Measurements from ENCODE around the gene EN1. TPM values are rescaled to one million over a fixed set of nuclear protein-coding genes. Genes with fewer than 3 reads are reported as not detected.

The EN1 gene
- total and polyA plus RNA-seq, 7 experiments from 2014 or later, result not detected

DNA sequence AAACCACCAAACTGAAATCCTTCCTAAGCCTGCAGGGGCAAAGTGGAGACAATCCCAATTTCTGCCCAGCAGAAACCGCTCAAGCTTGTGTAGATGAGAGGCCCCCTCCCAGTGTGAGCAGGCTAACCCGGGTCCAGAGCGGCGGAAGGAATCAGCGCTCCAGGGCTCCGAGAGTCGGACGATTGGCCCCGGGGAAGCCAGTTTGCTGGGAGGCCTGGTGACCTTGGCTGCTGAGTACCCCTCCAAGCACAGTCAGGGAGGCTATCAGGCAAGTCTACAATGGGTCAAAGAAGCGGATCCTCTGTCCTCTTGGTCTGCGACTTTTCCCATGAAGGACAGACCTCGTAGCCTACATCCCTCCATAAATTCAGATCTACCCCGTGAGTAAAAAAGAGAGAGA lies 16.8 kb upstream of the EN1 start:
- no peak overlapping the region for H3K4me3 ChIP-seq (ENCODE audit: low read length)
- Mint-ChIP-seq H3K36me3 (no peaks in the 10 kb centered on the region), H3K4me3 (no peak overlapping the region), H3K9me3 (no peaks in the 10 kb centered on the region), H3K27me3 (peaks cover 41 to 60% (median 57%) of the 10 kb centered on the region in 5 donors), H3K4me1 (peaks cover 0 to 3% (median 0%) of the 10 kb centered on the region in 7 donors), H3K27ac (no peak overlapping the region)
- DNase-seq (no peak), ATAC-seq (no peak)
- ChIA-PET CTCF (interaction anchor here (1.0 kb wide), 1 partner anchor 836 kb away, joined by 3 read pairs; no protein-coding TSS in a partner anchor), POLR2A (no interaction called here)
- intact Hi-C loops (cut with micrococcal nuclease), result loop anchor here in 1 of 2 donors (2.0 kb wide), 2 partner anchors 641 to 817 kb away; no protein-coding TSS in a partner anchor
- no peaks in the 10 kb centered on the region for H3K27me3 ChIP-seq (ENCODE audit: control insufficient read depth in 2 of 2, insufficient read depth in 2 of 2, low read length in 2 of 2)
- H3K27ac ChIP-seq (ENCODE audit: low read depth, low read length), result no peak overlapping the region
- H3K4me1 ChIP-seq (ENCODE audit: control insufficient read depth in 2 of 2, insufficient read depth in 2 of 2, low read length in 2 of 2), result no peaks in the 10 kb centered on the region
- H3K36me3 ChIP-seq (ENCODE audit: control insufficient read depth in 2 of 3, insufficient read depth in 3 of 3, low read length in 3 of 3), result no peaks in the 10 kb centered on the region
- no peaks in the 10 kb centered on the region for H3K9me3 ChIP-seq (ENCODE audit: control insufficient read depth in 2 of 3, low read length in 3 of 3)

DNA sequence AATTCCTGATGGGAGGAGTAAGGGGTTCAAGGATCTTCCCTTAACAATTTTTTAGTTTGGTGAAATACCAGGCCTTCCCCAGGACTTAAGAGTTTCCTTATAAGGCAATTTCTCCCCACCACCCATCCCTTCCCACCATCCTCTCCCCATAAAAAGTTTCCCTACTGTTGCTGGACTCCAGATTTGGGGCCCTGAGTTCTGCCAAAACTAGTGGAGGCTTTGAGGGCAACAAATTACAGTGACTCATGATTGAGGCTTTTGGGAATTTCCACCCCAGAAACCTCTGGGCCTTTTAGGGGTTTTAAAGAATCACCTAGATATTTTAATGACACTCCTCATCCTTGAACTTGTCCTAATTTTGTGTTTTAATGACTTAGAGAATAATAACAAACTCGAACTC lies 14.3 kb upstream of the EN1 start:
- CTCF ChIA-PET, result no interaction called here

DNA sequence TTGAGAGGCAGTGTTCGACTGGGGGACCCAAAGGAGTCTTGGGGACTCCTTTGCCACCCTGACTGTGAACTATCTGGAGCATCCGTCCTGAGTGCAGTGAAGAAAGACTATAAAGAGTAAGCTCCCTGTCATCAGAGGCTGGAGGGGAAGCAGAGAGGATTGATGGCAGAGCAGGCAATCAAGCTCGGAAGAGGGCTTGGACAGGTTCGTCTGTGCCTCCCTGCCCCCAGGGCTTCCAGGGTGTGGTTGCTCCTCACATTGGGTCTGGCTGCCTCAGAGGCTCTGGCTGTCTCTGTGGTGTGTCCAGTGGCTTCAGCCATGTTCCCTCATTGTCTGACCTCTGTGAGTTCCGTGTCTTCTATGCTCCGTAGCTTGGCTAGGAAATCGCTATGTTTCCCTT lies 13.8 kb upstream of the EN1 start:
- ChIA-PET CTCF (interaction anchor here (0.5 to 0.7 kb wide), 2 partner anchors 9 to 238 kb away, joined by 3 read pairs; no protein-coding TSS in a partner anchor), POLR2A (no interaction called here)
- Mint-ChIP-seq H3K27ac (no peak overlapping the region), H3K4me1 (peaks cover 7 to 12% (median 11%) of the 10 kb centered on the region in 7 donors), H3K9me3 (peaks cover 0 to 3% (median 0%) of the 10 kb centered on the region in 11 donors), H3K4me3 (no peak overlapping the region), H3K27me3 (peaks cover 64 to 80% (median 69%) of the 10 kb centered on the region in 5 donors), H3K36me3 (peaks cover 0 to 4% (median 0%) of the 10 kb centered on the region in 5 donors)
- no peaks in the 10 kb centered on the region for H3K36me3 ChIP-seq (ENCODE audit: control insufficient read depth in 2 of 3, insufficient read depth in 3 of 3, low read length in 3 of 3)
- H3K27me3 ChIP-seq (ENCODE audit: control insufficient read depth in 2 of 2, insufficient read depth in 2 of 2, low read length in 2 of 2), result peaks cover 0 to 13% of the 10 kb centered on the region in 2 donors
- no peaks in the 10 kb centered on the region for H3K9me3 ChIP-seq (ENCODE audit: control insufficient read depth in 2 of 3, low read length in 3 of 3)
- no peak overlapping the region for H3K27ac ChIP-seq (ENCODE audit: low read depth, low read length)
- H3K4me3 ChIP-seq (ENCODE audit: low read length), result no peak overlapping the region
- ATAC-seq (no peak), DNase-seq (no peak)
- intact Hi-C loops (cut with micrococcal nuclease), result no loop called here
- peaks cover 0 to 3% of the 10 kb centered on the region in 2 donors for H3K4me1 ChIP-seq (ENCODE audit: control insufficient read depth in 2 of 2, insufficient read depth in 2 of 2, low read length in 2 of 2)

More for the DNA sequence above, 14.3 kb upstream of the EN1 start:
- H3K36me3 Mint-ChIP-seq, result peaks cover 0 to 4% (median 0%) of the 10 kb centered on the region in 5 donors
- Histone ChIP-seq H3K36me3 (ENCODE audit: control insufficient read depth in 2 of 3, insufficient read depth in 3 of 3, low read length in 3 of 3) (no peaks in the 10 kb centered on the region), H3K27ac (ENCODE audit: low read depth, low read length) (no peak overlapping the region), H3K4me3 (ENCODE audit: low read length) (no peak overlapping the region), H3K4me1 (ENCODE audit: control insufficient read depth in 2 of 2, insufficient read depth in 2 of 2, low read length in 2 of 2) (no peaks in the 10 kb centered on the region), H3K9me3 (ENCODE audit: control insufficient read depth in 2 of 3, low read length in 3 of 3) (no peaks in the 10 kb centered on the region), H3K27me3 (ENCODE audit: control insufficient read depth in 2 of 2, insufficient read depth in 2 of 2, low read length in 2 of 2) (peaks cover 0 to 8% of the 10 kb centered on the region in 2 donors)
- no peak overlapping the region for H3K27ac Mint-ChIP-seq
- H3K27me3 Mint-ChIP-seq, result peaks cover 59 to 75% (median 64%) of the 10 kb centered on the region in 5 donors
- peaks cover 3 to 7% (median 6%) of the 10 kb centered on the region in 7 donors for H3K4me1 Mint-ChIP-seq
- intact Hi-C loops (cut with micrococcal nuclease), result no loop called here
- H3K4me3 Mint-ChIP-seq, result no peak overlapping the region
- POLR2A ChIA-PET, result no interaction called here
- DNase-seq (no peak), ATAC-seq (no peak)
- peaks cover 0 to 3% (median 0%) of the 10 kb centered on the region in 11 donors for H3K9me3 Mint-ChIP-seq

DNA sequence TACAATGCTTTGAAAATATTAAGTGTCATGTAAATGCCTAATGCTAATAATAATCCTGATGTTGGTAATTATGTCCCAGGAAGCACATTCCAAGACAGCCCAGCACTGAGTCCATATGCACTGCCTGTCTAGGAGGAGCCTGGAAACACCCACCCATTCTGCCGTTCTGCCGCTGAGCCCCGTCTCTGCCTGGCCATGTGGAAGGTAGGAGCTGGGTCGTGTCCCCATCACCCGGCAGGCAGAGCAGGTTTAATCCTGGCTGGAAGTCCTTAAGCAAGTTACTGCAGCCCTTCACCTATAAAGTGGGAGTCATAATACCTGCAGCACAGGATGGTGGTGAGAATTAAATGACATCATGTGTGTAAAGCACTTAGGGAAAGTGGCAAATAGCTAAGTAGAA lies 13.1 kb upstream of the EN1 start:
- Histone ChIP-seq H3K36me3 (ENCODE audit: control insufficient read depth in 2 of 3, insufficient read depth in 3 of 3, low read length in 3 of 3) (no peaks in the 10 kb centered on the region), H3K27ac (ENCODE audit: low read depth, low read length) (no peak overlapping the region), H3K4me3 (ENCODE audit: low read length) (no peak overlapping the region), H3K27me3 (ENCODE audit: control insufficient read depth in 2 of 2, insufficient read depth in 2 of 2, low read length in 2 of 2) (peaks cover 2 to 20% of the 10 kb centered on the region in 2 donors), H3K9me3 (ENCODE audit: control insufficient read depth in 2 of 3, low read length in 3 of 3) (no peaks in the 10 kb centered on the region), H3K4me1 (ENCODE audit: control insufficient read depth in 2 of 2, insufficient read depth in 2 of 2, low read length in 2 of 2) (peaks cover 0 to 9% of the 10 kb centered on the region in 2 donors)
- POLR2A ChIA-PET, result no interaction called here
- Mint-ChIP-seq H3K36me3 (peaks cover 0 to 4% (median 0%) of the 10 kb centered on the region in 5 donors), H3K9me3 (peaks cover 0 to 3% (median 0%) of the 10 kb centered on the region in 11 donors), H3K4me1 (peaks cover 10 to 16% (median 14%) of the 10 kb centered on the region in 7 donors), H3K4me3 (no peak overlapping the region), H3K27me3 (peaks cover 67 to 87% (median 73%) of the 10 kb centered on the region in 5 donors), H3K27ac (no peak overlapping the region)
- ATAC-seq (no peak), DNase-seq (no peak)
- intact Hi-C loops (cut with micrococcal nuclease), result no loop called here
- CTCF ChIA-PET, result interaction anchor here (0.7 kb wide), 1 partner anchor 10 kb away, joined by 3 read pairs; no protein-coding TSS in a partner anchor

DNA sequence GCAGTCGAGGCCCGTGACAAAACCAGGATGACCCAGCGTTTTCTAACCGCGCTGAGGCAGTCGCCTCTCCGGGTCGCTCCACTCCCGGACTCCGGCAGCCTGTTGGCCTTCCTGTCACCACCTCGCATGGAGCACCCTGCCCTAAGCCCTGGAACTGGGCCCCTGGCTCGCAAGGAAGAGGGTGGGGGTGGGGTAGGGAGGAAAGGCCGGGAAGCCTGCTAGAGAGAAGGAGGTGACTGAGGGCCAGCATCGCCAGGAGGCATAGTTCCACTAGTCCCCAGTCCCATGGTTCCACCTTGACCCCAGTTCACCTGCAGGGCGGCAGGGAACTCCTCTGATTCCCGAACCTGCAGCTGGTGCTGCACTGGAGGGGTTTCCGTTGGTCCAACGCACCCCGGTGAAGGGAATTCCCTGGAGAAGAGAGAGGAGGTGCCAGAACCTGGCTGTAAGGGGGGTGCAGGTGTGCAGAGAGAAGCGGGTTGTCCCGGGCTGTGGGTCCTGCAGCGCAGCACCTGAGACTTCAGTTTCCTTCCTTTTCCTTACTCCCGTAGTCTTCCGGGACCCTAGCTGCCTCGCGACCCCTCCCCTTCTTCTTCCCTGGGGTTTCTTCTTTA lies 11.8 kb upstream of the EN1 start:
- Mint-ChIP-seq H3K4me1 (peaks cover 11 to 20% (median 17%) of the 10 kb centered on the region in 7 donors), H3K27me3 (peaks cover 66 to 83% (median 75%) of the 10 kb centered on the region in 5 donors), H3K36me3 (peaks cover 0 to 4% (median 0%) of the 10 kb centered on the region in 5 donors), H3K4me3 (no peak overlapping the region), H3K9me3 (peaks cover 0 to 3% (median 0%) of the 10 kb centered on the region in 11 donors), H3K27ac (peak overlapping the region in 1 of 9 donors; percentile 65)
- Histone ChIP-seq H3K27me3 (ENCODE audit: control insufficient read depth in 2 of 2, insufficient read depth in 2 of 2, low read length in 2 of 2) (peaks cover 2 to 27% of the 10 kb centered on the region in 2 donors), H3K4me1 (ENCODE audit: control insufficient read depth in 2 of 2, insufficient read depth in 2 of 2, low read length in 2 of 2) (peaks cover 0 to 17% of the 10 kb centered on the region in 2 donors), H3K36me3 (ENCODE audit: control insufficient read depth in 2 of 3, insufficient read depth in 3 of 3, low read length in 3 of 3) (no peaks in the 10 kb centered on the region), H3K4me3 (ENCODE audit: low read length) (no peak overlapping the region), H3K27ac (ENCODE audit: low read depth, low read length) (no peak overlapping the region), H3K9me3 (ENCODE audit: control insufficient read depth in 2 of 3, low read length in 3 of 3) (no peaks in the 10 kb centered on the region)
- intact Hi-C loops (cut with micrococcal nuclease), result loop anchor here (5.0 to 10.0 kb wide), 2 partner anchors 827 to 1044 kb away; partner anchors contain the start of gene DDX18 (in 1 of the 2)
- ChIA-PET CTCF (interaction anchor here (0.7 kb wide), 1 partner anchor 86 kb away, joined by 3 read pairs; no protein-coding TSS in a partner anchor), POLR2A (no interaction called here)
- DNase-seq, result no peak
- no peak for ATAC-seq

DNA sequence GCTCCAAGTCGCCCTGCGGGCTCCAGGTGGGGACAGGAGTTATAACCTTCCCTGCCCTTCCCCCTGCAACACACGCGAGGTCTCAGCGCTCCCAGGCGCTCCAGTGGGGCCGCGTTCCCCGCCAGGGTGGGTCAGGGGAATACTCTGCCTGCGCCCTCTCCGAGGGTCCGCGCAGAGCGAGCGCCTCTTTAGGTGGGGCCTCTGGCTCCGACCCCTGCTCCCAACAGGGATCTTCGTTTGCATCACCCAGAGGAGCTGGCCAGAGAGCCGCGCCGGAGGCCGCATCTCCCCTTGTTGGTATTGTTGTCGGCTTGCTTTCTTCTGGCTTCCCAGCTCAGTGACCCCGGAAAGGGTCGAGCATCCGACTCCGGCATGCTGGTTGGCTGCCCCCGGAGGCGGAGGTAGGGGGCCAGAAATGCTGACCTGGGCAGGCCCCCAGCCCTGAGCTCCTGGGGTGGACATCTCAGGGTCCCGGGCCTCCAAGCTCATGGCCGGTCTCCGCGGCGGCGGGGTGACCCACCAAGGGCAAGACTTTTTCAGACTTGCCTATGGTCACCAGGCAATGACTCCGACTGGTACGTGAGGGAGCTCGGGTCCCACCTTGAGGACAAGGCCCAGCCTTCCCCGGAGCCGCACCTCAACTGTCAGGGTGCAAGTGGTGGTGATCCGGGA lies 11.2 kb upstream of the EN1 start:
- H3K4me3 ChIP-seq (ENCODE audit: low read length), result no peak overlapping the region
- no peaks in the 10 kb centered on the region for H3K9me3 ChIP-seq (ENCODE audit: control insufficient read depth in 2 of 3, low read length in 3 of 3)
- peaks cover 15 to 26% (median 22%) of the 10 kb centered on the region in 7 donors for H3K4me1 Mint-ChIP-seq
- DNase-seq (no peak), ATAC-seq (no peak)
- no peak overlapping the region for H3K27ac Mint-ChIP-seq
- no peak overlapping the region for H3K4me3 Mint-ChIP-seq
- H3K27me3 Mint-ChIP-seq, result peaks cover 68 to 87% (median 77%) of the 10 kb centered on the region in 5 donors
- CTCF ChIA-PET, result no interaction called here
- peaks cover 0 to 17% of the 10 kb centered on the region in 2 donors for H3K4me1 ChIP-seq (ENCODE audit: control insufficient read depth in 2 of 2, insufficient read depth in 2 of 2, low read length in 2 of 2)
- H3K27ac ChIP-seq (ENCODE audit: low read depth, low read length), result no peak overlapping the region
- H3K36me3 Mint-ChIP-seq, result peaks cover 0 to 4% (median 0%) of the 10 kb centered on the region in 5 donors
- peaks cover 0 to 3% (median 0%) of the 10 kb centered on the region in 11 donors for H3K9me3 Mint-ChIP-seq
- H3K27me3 ChIP-seq (ENCODE audit: control insufficient read depth in 2 of 2, insufficient read depth in 2 of 2, low read length in 2 of 2), result peaks cover 2 to 30% of the 10 kb centered on the region in 2 donors
- no peaks in the 10 kb centered on the region for H3K36me3 ChIP-seq (ENCODE audit: control insufficient read depth in 2 of 3, insufficient read depth in 3 of 3, low read length in 3 of 3)
- POLR2A ChIA-PET, result interaction anchor here (0.5 kb wide), 1 partner anchor 631 kb away, joined by 6 read pairs; no protein-coding TSS in a partner anchor
- intact Hi-C loops (cut with micrococcal nuclease), result loop anchor here (5.0 to 10.0 kb wide), 2 partner anchors 826 to 1044 kb away; partner anchors contain the start of gene DDX18 (in 1 of the 2)

All from naive thymus-derived CD4-positive, alpha-beta T cell (primary cell).